HG02970 (cell line): Measurements from ENCODE around the gene CDC20B.
"Not testable (repeated sequence)": the region's sequence is repeated elsewhere in the genome, so short reads cannot be mapped to it uniquely, and the experiment has no call there.

Experiments used
- ATAC-seq: cut with Tn5 transposase; IDR thresholded peaks from one replicate; pipeline ENCODE4 v1.9.1; 2021; ENCODE audit warnings: mild to moderate bottlenecking, moderate library complexity, moderate number of reproducible peaks; ENCODE audit not compliant: unreplicated experiment, low FRiP score

The CDC20B gene

DNA sequence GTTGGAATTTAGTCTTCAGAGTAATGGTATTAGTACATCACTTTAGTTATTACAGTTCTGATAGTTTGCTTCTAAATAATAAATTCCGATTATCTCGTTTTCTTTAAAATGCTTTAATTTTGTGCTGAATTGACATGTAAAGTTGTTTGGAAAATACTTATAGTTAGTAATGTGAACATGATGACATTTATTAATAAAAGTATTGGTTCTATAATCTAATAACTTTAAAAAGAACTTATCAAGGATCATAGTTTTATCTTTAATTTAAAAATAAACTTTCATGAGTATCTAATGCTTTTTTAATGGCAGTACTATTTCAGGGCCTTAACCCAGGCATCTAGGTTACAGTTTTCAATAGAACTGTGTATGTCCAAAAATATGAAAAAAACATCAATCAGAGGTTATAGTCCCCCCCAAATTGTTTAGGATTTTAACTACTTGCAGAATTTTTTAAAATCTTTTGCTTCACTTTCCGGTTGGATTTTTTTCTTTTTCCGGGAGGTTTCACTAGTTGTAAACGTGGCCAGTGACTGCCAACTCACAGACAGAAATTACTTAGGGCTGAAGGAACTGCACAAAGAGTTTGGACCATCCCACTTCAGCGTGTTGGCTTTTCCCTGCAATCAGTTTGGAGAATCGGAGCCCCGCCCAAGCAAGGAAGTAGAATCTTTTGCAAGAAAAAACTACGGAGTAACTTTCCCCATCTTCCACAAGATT, 12.3 kb downstream of the CDC20B start:
- no peak for ATAC-seq

DNA sequence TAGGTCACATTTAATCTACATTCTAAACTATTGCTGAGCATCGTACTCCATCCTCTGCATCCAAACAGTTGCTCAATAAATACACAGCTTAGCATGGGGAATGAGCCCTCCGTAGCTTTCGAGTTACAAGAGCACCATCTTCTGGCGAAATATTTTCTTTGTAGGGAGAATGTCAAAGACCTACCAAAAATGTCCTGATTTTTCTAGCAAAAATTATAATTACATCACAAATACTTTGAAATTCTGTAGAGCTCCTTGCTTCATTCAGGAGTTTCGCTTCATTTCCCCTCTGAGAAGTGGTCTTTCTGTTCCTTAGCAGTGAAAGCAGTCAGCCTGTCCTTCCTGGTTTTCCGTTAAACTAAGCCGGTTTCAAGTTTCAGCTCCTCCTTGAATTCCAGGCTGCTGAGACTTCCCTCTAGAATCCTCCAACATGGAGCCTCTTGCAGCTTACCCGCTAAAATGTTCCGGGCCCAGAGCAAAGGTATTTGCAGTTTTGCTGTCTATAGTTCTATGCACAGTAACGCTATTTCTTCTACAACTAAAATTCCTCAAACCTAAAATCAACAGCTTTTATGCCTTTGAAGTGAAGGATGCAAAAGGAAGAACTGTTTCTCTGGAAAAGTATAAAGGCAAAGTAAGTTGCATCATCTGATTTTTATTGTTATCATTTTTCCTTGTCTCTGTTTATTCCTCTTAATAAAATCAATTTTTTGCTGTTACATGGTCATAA, 13.0 kb downstream of the CDC20B start, which contains the start of gene GPX8:
GPX8 (plus strand) TSS at position 409 of the 730 bp plus-strand sequence; CDS start at position 431, 22 bp downstream.
- no peak for ATAC-seq

DNA sequence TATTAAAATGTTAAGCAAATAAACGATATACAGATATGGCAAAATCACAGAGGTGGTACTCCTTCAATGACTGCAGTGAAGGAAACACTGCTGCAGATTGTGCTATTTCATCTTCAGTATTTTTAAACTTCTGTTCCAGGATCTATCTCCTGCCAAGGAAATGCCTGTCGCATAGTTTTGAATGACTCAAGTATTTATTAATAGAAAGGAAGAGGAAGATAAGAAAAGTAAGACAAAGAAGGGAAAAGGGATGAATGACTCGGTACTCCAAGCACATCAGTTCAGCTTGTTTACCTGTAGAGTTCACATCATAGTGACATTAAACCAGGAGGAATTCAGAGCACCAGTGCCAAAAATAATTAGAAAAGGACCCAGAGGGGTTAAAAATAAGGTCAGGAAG, 18.1 kb downstream of the CDC20B start:
- ATAC-seq = no peak

DNA sequence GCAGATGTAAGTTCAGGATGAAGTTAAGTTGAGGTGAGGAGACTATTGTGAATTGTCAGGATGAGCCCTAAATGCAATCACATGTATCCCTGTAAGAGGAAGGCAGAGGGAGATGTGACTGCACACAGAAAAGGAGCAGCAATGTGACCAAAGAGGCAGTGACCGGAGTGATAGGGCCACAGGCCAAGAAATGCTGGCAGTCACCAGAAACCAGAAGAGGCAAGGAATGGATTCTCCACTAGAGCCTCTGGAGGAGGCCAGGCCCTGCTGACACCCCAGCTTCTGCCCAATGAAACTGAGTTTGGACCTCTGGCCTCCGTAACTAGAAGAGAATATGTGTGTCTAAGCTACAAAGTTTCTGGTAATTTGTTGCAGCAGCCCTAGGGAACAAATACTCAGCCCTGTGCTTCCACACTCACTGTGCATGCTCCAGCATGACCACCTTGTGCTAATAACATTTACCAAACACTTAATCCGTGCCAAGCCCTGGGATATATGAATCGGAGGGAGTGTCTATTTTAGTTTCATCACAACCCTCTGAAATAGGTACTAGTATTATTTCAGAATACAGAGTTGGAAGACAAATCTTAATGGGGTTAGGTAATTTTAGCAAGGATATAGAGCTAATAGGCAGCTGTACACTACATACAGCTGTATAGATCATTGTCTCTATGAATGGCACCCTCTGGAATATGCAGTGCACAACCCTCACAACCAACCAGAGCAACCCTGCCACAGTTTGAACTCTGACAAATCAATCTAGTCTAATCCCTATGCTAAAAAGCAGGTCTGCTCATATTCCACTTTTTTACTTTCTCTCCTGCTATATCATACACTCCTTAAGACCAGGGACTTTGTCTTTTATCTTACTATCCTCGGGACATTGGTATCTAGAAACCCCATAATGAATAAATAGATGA, 20.8 kb downstream of the CDC20B start:
- no peak for ATAC-seq

DNA sequence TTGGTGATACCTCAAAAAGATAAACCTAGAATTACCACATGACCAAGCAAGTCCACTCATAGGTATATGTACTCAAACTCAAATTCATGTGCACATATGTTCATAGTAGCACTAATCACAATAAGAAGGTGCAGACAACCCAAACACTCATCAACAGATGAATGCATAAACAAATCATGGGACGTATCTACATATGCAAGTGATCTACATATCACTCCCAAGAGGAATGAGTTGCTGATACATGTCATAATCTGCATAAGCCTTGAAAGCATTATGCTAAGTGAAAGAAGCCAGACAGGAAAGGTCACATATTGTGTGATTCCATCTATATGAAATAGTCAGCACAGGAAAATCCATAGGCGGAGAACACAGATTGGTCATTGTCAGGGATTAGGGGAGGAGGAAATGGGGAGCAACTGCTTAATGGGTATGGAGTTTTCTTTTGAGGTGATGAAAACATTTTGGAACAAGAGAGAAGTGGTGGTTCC, 23.6 kb downstream of the CDC20B start:
- ATAC-seq = no peak

DNA sequence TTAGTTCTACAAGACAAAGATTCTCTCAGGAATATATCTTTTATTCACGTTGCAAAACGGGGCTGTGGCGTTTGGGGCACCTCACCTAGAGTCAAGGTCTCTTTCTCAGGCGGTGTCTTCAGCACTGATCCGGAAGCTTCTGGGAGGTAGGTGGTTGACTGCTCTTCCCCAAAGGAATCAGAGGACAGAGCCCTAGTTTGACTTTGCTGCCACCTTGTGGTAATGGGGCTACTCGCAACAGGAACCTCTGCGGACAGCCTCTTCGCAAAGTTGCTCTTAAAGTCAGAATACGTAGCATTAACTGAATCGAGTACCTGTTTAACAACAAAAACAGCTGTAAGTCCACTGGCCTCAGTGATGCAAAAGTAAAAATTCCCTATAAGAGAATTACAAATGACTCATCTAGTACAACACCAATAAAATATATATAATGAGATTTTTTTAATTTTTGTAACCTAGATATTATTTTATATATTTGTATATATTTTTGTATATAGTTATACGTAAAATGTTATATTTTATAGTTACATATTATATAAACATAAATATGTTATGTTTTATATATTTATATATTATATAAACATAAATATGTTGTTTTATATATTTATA, 26.3 kb downstream of the CDC20B start:
- peak; percentile 74 for ATAC-seq

DNA sequence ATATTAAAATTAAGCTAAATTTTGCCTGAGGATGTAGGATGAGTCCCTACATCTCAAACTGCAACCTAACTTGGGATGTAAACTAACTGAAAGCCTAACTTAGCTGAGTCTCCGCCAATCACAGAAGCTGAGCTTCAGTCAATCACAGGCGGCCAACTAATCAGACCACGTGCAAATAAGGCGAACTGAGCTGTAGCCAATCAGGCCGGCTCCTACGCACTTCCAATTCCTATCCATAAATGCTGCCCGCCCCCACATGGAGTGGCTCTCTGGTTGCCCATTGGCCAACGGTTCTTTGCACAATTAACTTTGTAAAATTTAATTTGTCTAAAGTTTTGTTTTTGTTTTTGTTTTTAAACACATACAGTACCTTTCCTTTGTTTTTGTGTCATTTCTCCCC, 26.9 kb downstream of the CDC20B start:
- ATAC-seq = no peak

DNA sequence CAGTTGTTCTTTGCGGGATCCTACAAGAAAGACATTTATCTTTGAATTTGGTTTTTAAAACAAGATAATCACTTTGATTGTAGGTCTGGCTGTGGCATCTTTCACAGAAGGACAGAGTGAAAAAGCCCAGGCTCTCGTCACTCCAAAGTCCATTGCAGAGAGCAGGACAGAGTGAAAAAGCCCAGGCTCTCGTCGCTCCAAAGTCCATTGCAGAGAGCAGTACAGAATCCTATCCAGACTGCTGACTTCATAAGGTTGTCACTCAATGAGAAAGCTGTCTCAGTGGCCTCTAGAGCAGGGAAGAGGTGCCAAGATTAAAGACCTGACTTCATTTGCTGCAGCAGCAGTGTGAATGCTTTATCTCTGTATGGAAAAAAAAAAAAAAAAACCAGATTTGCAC, 29.4 kb downstream of the CDC20B start:
- no peak for ATAC-seq

DNA sequence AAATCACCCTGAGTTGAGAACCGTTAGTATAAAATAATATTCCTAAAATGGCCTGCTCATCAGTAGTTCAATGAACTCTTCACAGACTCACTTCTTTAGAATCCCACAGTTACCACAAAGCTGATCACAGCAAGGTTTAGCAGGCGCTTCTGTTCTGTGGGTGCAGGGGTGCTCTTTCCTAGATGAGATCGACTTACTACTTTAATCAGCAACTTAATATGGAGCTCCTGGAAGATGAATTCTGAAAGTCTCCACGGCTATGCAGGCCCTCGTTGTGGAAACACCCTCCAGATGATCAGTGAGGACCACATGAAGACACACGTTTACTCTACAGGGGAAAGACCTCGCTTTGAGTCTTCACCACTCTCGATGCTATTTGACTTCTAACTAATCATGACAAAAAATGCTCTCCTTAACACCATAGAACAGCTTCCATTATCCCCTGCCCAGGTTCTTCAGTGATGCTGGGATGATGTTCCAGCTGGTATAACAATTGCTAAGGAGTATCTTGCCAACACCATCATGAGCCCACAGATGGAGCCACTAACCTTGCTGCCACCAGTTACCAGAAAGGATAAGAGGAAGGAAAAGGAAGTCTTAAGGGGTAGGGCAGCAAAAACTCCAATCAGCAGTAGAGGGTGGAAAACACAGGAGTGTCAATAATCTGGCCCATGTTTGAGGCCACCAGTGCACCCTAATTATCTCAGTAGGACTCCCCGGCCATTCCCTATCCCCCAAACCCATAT, 30.9 kb downstream of the CDC20B start:
- no peak for ATAC-seq

DNA sequence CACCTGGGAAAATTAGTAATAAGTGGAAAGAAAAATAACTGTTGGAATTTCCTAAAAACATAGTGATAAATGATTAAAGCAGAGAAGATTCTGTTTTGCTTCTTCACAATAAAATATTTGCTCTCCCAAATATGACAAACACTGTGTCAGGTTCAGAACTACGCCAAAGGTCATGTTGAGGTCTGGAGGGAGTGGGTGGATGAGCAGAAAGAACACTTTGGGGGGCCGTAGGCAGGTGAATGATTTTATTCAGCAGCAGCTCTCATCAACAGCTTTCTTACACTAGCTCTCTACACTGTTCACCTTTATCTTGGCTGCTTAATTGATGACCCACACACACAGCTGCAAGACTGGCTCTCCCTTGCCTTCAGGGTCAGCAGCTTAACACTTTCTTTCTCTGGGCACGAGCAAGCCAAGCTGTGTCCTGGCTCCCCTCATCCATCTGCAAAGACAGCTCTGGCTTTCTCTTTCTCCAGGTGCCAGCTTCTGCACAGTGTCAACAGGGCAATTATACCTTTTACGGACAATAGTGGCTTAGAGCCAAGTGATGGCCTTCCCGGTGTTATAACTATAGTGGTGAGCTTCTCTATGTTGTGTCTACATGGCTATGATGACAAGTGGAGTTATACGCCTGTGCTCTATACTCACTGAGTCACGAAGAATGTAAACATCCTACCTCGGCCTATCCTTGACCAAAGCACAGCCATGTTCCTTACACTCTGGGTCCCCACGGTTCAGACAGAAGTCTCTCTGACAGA, 31.9 kb downstream of the CDC20B start:
- ATAC-seq = no peak

DNA sequence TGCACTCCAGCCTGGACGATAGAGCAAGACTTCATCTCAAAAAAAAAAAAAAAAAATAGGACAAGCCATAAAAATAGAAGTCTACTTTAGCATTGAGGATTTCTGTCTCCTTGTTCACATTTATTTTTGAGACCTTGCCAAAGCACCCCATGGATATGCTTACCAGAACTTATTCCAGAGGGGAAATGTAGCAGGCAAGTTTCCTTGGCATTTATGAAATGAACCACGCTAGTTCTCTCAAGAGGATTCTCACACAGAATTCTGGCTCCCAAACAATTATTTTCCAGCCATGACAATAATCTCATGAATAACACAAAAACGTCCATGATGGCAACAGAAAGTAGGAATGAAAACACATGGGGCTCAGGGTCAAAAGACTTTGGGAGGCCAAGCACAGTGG, 36.5 kb downstream of the CDC20B start:
- no peak for ATAC-seq

DNA sequence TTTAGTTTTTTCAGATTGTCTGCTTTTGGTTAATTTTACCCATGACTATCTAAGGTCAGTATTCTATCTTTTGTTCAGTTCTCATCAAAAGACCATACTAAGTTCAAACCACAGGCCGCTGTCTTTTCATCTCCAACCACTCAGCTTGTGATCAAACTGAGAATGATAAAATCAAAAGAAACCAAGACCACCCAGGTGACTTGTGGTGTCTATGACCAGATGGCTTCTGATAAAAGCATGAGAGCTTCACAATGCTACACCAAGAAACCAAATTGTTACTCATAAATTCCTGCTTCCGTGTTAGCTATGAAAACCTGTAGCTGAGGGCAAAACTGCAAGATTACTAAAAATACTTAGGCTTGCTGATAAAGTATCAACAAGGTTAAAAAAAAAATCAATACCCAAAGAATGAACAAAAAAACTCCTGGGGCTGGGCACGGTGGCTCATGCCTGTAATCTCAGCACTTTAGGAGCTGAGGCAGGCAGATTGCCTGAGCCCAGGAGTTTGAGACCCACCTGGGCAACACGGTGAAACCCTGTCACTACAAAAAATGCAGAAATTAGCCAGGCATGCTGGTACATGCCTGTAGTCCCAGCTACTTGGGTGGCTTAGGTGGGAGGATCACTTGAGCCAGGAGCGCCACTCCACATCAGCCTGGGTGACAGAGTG, 38.8 kb downstream of the CDC20B start:
- no peak for ATAC-seq

DNA sequence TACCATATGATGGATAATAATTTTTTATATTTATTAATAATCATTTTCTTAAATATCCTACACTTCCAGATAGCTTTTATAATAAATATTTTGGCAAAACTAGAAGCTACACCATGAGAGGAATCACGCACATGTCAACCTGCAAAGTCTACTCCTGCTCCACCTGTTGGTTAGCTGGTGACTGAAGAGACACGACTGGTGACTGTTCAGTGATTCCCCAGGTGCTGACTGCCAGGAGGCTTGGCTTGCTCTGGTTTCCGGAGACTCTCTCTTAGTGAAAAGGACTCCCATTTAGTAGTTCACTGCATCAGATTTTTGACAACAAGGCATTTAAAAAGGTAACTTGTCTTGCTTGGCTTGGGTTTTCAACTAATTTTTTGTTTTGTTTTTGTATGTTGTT, 49.6 kb downstream of the CDC20B start:
- ATAC-seq = no peak

DNA sequence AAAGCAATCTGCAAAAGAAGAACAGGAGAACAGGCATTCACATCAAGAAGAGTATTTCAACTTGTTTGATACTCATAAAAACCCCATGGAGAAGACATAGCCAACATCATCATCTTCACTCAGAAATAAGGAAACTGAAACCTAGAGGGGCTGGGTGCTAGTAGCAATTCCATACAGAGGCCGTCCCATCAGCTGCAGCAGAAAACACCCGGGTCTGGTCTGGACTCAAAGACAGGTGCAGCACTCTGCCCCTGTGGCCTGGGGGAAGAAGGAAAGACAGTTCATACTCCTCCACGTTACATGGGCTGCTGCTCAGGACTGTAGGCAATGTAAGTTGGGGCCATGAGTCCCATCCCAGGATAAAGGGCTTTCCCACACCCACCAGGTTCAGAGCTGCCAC, 58.9 kb downstream of the CDC20B start:
- no peak for ATAC-seq

DNA sequence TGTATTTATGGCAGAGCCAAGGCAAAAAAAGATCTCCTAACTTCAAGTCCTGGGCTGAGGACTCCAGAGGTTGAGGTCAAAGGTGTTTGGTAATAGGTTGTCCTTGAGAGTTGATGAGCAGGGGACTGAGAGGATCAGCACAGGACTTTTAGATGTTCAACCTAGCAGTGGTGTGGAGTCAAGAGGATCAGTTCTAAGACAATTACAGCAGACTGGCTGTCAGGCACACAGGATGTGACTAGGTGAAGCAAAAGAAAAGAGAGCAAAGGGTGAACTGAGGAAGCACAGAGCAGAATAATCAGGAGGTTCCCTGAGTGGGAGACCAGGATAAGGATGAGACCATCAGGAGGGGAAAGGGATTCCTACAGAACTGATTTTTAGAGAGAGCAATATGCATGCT, 59.6 kb downstream of the CDC20B start:
- no peak for ATAC-seq

DNA sequence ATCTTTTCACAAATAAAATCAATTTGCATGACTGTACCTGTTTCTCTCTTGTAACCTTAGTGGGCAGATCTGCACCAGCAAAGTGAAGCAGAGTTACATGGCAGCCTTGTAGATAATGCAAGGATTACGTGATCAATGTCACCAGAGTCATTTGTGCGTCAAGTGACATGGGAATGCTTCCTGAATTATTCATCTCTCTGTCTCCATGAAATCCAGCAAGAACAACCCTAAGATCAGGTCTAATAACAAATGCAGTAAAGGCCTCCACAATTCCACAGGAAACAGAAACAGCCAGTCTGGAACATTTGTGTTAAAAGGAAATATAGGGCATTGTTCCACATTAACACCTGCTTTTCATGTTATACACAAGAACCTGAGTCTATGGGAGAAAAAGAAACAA, 62.8 kb downstream of the CDC20B start:
- no peak for ATAC-seq

DNA sequence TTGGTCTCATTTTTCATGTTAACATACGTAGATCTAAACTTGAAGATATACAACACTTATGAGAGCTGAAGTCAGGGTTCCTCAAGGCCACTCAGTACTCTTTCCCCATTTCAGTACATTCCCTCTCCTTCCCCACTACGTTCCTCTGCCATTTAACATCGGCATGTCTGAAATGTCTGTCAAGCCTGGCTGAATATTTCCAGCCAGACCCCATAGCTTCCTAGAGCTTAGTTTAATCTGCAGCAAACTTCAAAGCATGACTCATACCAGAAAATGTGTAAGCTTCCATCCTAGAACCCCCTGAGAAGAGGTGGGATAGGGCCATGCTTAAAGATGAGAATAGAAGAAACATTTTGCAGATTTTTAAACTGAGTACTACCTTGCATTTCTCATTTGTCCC, 64.3 kb downstream of the CDC20B start:
- no peak for ATAC-seq

DNA sequence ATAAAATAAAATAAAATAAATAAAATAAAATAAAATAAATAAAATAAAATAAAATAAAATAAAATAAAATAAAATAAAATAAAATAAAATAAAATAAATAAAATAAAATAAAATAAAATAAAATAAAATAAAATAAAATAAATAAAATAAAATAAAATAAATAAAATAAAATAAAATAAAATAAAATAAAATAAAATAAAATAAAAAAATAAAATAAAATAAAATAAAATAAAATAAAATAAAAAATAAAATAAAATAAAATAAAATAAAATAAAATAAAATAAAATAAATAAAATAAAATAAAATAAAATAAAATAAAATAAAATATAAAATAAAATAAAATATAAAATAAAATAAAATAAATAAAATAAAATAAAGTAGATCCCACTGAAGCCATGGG, 67.0 kb downstream of the CDC20B start:
- ATAC-seq = not testable (repeated sequence)
